Stimulated activated CD4-positive, alpha-beta T cell treated with anti-CD3 and anti-CD28 coated beads, Interleukin-2, amount 100 ng/mL, for 48 hours (primary cell): ENCODE data around the gene NHLRC2.

Experiments used
- DNase-seq, 2 donors: peaks; one replicate each; pipeline ENCODE4 v3.0.0-alpha.2; 2020

Gene NHLRC2

GRCh38 chr10:113866551-113867394 lies 12.3 kb downstream of the NHLRC2 start:
- DNase-seq, result no peak

DNA sequence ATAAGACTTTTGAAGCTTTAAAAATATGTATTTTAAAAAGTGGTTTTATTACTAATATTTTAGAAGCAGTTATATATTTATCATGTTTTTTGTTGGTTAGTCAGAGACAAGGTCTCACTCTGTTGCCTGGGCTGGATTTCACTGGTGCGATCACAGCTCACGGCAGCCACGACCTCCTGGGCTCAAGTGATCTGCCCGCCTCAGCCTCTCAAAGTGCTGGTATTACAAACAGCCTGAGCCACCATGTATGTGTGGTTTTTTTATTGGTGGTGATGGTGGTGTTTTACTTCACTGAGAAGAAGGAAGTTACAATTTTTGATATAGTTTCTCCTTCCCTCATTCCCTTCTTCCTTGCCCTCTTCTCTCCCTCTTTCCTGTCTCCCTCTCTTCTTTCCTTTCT lies 13.4 kb downstream of the NHLRC2 start:
- DNase-seq, result no peak

DNA sequence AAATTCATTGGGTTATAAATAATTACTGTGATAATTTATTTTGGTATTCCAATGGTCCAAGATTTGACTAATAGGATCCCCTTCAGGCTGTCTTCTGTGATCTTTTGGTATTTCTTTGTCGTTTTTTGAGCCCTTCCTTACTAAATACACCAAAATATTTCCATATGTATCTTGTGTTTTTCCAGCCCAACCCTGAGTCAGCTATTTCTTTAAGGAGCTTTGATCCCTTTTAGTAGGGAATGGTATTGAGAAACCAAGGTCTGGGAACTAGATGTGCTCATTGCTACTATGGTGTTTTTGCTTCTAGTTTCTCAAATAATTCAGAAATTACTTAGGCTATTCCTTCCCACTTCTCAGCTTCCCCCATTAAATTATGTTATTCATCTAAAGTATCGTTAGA lies 15.3 kb downstream of the NHLRC2 start:
- no peak for DNase-seq

DNA sequence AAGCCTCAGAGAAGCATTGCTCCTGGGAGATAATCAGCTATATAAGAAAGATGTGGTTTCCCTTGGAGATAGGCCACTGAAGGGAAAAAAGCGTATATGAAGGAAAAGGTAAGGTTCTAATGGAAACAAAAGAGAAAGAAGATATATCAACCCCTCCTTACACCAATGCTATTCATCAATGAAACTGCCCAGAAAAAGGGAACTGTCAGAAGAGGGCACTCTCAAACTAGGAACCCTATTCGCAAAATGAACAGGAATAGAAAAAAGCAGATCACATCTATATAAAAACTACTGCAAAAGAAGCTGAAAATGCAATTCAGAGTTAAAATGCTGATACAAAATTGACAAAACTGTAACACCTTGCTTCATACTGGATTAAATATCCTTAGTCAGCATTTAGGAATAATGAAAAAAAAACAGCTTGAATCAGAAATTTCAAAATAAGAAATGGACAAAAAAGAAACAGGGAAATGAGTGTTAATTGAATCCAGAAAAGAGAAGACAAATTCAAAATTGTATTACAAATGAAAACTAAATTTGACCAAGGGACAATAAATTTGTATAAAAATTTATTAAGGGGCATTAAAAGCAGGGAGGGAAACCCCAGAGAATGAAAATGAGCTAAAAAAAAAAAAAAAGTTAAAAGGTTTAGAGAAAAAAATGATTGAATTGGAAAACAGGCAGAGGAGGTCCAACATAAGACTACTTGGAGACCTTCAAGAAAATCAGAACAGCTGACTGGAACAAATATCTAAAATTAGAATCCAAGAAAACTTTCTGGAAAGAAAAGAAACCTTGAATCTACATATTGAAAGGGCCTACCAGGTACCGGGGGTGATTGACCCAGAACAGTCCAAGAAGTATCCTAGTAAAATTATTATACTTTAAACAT lies 17.9 kb downstream of the NHLRC2 start:
- no peak for DNase-seq

DNA sequence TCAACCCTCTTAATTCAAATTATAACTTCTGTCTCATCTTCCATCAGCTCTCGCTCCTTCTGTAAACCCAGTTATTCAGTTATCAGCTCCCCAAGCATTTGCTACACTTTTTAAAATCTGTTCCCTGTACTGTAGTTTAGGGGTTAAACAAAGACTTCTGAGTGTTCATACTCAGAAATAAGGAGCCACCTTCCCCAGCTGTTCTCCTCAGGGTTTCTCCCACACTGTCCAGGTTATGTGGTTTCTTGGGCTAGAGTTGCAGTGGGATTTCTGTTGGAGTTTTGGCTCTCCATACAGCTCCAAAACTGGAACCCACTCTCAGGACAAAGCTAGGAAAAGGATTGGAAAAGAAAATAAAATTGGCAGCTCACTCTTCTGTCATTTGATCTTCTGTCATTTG lies 20.8 kb downstream of the NHLRC2 start:
- DNase-seq, result no peak

DNA sequence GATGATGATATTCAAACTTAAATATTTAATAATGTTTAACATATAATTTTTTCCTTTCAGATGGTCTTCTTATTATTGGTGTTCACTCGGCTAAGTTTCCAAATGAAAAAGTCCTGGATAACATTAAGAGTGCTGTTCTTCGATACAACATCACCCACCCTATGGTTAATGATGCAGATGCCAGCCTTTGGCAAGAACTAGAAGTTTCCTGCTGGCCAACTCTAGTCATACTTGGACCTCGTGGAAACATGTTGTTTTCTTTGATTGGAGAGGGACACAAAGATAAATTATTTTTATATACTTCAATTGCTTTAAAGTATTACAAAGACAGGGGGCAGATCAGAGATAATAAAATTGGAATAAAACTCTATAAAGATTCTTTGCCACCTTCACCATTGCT lies 22.0 kb downstream of the NHLRC2 start:
- DNase-seq, result no peak

DNA sequence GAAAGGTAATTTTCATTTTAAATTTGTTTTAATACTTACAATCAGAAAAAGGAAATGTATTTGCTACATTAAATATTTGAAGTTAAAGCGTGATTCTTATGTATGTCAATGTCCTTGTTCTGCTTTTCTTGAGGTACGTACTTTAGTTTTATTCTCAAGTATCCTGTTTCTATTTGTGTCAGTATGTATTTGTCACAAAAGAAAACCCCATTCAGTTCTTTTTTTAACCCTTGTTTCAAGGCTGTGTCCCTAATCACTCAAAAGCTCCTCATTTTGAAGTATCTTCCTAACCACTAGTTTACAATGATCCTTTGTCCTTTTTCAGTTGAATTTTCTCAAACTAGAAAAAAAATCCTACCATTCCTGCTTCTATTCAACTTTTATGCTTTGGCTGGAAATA lies 25.2 kb downstream of the NHLRC2 start:
- no peak for DNase-seq

- DNase-seq, result no peak
Measured at GRCh38 chr10:113880236-113880635, 25.8 kb downstream of the NHLRC2 start.

- DNase-seq, result no peak
Measured at GRCh38 chr10:113882240-113882639, 27.8 kb downstream of the NHLRC2 start.

GRCh38 chr10:113889911-113890310 lies 35.5 kb downstream of the NHLRC2 start:
- no peak for DNase-seq

DNA sequence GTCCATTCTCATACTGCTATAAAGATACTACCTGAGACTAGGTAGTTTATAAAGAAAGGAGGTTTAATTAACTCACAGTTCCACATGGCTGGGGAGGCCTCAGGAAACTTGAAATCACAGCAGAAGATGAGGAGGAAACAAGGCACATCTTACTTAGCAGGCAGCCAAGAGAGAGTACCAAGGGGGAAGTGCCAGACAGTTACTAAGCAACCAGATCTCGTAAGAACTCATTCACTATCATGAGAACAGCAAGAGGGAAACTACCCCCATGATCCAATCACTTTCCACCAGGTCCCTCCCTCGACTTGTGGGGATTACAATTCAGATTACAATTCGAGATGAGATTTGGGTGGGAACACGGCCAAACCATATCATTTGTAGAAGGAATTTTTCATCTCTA lies 36.3 kb downstream of the NHLRC2 start:
- DNase-seq, result no peak

DNA sequence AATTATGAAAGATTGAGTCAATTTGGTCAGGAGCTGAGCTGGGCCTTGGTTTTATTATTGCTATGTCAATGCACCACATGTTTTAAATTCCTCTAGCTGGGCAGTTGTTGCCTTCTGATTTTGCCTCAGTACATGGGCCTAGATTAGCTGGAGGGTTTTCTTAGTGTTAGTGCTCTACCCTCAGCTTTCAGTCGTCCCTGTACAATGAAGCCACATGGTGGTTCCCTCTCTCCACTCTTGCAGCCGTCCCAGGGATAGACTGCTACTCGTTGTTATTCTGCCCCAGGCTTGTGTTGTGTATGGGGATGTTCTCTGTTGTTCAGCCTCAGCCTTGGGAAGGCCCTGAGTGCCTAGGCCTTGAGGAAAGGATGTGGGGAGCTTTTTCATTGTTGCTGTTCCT lies 37.0 kb downstream of the NHLRC2 start:
- DNase-seq, result no peak

- no peak for DNase-seq
Measured at GRCh38 chr10:113893570-113893969, 39.1 kb downstream of the NHLRC2 start.

- no peak for DNase-seq
Measured at GRCh38 chr10:113894581-113894980, 40.1 kb downstream of the NHLRC2 start.

DNA sequence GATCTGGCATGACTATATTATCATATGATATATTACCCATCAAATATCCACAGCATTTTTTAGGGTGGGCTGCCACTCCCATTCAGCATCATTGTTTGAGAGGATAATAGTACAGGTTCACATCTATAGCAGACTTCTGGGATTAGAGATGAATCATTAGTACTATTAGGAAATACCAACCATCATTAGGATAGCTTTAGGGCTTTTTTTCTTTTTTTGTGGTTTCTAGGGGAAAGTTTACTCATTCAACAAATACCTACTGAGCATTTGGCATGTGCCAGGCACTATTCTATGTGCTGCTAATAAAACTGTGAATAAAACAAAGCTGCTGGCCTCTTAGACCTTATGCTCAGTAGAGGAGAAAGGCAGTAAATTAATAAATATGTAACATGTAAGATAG lies 40.6 kb downstream of the NHLRC2 start:
- no peak for DNase-seq

DNA sequence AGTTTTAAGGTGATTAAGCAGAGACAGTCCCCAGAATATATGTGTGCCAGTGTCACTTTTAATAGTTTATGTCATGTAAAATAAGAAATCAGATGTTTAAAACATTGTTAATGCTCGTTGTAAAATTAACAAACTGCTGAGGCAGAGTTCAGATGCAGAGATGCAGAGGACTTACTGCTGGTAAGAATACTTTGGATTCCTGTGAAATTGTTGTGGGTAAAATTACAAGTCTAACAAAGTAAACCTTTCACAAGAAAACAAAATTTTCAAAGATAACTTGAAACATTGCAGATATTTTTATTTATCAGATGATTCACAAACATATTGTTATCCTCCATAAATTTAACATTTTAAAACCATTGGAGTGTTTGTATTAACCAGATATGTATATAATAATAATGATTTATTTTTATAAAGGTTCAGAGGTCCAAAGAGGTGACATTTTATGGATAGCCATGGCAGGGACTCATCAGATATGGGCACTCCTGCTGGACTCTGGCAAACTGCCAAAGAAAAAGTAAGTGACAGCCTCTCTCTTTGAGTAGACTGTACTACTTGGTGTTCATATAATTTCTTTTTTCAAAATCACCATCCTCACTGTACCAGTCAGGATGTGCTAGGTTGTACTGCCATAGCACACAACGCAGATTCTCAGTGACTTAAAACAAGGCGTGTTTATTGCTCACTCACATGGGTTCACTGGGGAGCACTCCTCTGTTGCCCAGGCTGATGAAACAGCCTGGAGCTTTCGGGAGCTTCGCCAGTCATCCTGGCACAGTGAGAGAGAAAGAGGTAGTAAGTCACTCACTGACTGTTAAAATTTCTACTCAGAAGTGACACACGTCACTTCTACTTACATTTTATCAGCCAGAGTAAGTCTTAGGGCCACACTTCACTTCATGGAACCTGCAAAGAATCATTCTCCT lies 43.5 kb downstream of the NHLRC2 start:
- DNase-seq, result no peak

GRCh38 chr10:113899952-113900598 lies 45.6 kb downstream of the NHLRC2 start:
- DNase-seq, result no peak

DNA sequence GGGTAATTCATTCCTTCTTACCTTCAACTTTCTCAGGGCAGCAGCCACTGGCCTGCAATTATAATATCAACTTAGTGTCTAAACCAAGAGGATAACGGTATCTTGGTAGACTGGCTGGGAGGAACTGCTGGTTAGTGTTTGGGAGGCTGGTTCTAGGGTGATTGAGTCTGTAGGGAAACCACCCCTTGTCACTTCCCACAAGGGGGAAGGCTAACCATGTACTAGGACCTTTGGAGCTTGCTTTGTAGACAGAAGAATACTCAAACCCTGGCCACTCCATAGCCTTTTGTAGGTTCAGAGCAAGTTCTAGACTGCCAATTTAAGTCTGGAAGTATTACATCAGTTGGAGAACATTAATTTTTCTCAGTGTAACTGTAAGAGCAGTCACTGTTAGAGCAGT lies 51.3 kb downstream of the NHLRC2 start:
- no peak for DNase-seq

- DNase-seq, result no peak
Measured at GRCh38 chr10:113907166-113907565, 52.7 kb downstream of the NHLRC2 start.

- no peak for DNase-seq
Measured at GRCh38 chr10:113908236-113908635, 53.8 kb downstream of the NHLRC2 start.

DNA sequence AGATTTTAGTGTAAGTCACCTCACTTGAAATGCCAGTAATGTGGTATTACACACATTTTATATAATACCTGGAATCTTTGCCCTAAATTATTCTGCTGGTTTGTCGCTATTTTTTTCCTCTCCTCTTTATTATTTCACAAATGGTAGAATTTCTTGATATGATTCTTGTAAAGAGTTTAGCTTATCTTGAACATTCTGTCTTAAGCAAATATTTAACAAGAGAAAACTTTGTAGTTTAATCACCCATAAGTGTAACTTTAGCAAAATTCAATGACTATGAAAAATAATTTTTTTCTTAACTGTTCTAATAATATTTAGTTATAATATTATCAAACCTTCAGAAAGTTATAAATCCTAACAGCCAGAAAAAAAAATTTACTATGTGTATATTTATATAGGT lies 56.7 kb downstream of the NHLRC2 start:
- no peak for DNase-seq

DNA sequence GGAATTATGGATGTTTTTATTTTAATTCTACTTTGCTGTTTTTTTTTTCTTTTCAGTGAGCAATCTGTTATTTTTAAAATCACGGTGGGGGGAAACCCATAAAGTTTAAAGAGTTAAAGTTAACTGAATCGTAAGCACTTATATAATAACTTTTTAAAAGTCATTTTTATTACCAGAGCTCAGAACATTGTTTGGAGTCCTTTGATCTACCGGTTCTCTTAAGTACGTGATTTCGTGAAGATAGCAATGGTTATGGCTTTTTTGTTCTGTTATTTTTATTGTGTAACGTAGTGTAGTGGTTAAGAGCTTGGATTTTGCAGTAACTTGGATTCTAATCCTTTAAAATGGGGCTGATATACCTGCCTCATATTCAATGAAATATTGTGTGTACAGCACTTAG lies 57.4 kb downstream of the NHLRC2 start:
- DNase-seq, result no peak
